Measurements from ENCODE around the gene PPP4R1. TPM values are rescaled to one million over a fixed set of nuclear protein-coding genes. Genes with fewer than 3 reads are reported as not detected.
A peak's percentile ranks its signal among the peaks of the same experiment; 100 is the strongest.

Gene PPP4R1
- total RNA-seq, 6 experiments from 2014 or later: 15.0 to 36.5 (median 30.1) TPM

DNA sequence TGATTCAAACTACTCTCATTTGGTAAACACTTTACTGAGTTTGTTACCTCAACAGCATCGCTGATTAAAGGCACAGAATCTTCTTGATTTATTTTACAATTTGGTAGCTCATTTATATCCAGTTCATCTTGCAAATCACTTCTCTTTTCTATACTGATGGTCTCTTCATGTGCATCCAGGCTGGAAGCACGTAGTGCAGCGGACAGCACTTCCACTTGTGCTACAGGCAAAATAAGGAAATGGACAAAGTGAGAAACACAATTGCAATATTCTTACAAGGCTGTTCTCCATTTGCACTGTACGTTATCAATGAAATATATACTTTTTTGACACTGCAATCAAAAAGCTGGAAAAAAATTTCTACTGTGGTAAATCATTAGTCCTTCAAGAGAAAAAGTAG is 51.0 kb downstream of the PPP4R1 start:
- Histone ChIP-seq H3K4me3 (no peak overlapping the region), H3K27ac (no peak overlapping the region), H3K36me3 (peaks cover 0 to 20% (median 0%) of the 10 kb centered on the region in 4 donors), H3K27me3 (no peaks in the 10 kb centered on the region), H3K4me1 (peaks cover 0 to 13% (median 4%) of the 10 kb centered on the region in 4 donors), H3K9me3 (no peaks in the 10 kb centered on the region)
- ATAC-seq (peak in 2 of 4 donors; percentile 9 to 28), DNase-seq (no peak)
- TF ChIP-seq, protein P1, sequence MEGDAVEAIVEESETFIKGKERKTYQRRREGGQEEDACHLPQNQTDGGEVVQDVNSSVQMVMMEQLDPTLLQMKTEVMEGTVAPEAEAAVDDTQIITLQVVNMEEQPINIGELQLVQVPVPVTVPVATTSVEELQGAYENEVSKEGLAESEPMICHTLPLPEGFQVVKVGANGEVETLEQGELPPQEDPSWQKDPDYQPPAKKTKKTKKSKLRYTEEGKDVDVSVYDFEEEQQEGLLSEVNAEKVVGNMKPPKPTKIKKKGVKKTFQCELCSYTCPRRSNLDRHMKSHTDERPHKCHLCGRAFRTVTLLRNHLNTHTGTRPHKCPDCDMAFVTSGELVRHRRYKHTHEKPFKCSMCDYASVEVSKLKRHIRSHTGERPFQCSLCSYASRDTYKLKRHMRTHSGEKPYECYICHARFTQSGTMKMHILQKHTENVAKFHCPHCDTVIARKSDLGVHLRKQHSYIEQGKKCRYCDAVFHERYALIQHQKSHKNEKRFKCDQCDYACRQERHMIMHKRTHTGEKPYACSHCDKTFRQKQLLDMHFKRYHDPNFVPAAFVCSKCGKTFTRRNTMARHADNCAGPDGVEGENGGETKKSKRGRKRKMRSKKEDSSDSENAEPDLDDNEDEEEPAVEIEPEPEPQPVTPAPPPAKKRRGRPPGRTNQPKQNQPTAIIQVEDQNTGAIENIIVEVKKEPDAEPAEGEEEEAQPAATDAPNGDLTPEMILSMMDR (IDR thresholded peaks at IDR 0.05): no peak
- no peak for TF ChIP-seq POLR2A (IDR thresholded peaks at IDR 0.05)
- WGBS (ENCODE audit: insufficient coverage, low coverage, low lambda C conversion rate, missing lambda C conversion rate): 88% methylated on average over 4 of the region's 4 CpGs
- intact Hi-C loops (cut with DNase I): no loop called here

DNA sequence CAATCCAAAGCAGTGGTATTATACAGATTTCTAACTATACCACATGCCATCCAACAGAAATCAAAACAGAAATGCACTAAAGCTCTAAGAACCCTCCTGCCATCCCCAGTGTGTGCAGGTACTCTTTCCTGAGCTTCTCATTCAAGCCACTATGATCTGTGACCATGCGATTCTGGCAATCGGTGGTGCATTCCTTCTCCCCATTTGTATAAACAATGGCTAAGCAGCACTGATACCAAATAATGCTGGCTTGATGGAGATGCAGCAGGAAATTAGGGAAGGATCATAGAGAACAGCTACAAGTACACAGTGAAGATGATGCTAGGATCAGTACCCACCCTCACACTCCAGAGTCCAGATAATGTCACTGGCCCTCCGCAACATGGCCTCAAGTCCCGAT is 51.8 kb downstream of the PPP4R1 start:
- peaks cover 0 to 20% (median 0%) of the 10 kb centered on the region in 4 donors for H3K36me3 ChIP-seq

DNA sequence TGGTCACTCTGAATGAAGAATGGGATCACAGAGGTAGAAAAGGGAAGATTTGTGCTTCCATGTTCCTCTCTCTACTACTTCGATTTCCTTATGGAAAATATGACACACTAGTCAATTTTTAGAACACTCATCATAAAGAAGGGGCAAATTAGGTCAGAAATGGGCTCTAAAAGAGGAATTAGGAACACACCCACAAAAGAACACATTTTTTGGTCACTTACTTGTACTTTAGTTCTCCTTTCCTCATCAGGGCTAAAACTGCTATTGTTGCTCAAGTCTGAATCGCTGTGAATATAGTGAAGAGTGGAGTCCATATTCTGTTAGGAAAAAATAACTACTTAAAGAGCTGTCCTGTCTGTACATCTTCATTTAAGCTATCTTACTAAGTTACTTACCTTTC is 52.6 kb downstream of the PPP4R1 start:
- peak in 2 of 4 donors; percentile 4 to 10 for ATAC-seq
- no peaks in the 10 kb centered on the region for H3K9me3 ChIP-seq
- H3K4me1 ChIP-seq: peaks cover 0 to 27% (median 6%) of the 10 kb centered on the region in 4 donors
- no peaks in the 10 kb centered on the region for H3K27me3 ChIP-seq
- no peak overlapping the region for H3K27ac ChIP-seq
- H3K4me3 ChIP-seq: no peak overlapping the region
- TF ChIP-seq, protein P1 (IDR thresholded peaks at IDR 0.05): no peak
- no peak for TF ChIP-seq POLR2A (IDR thresholded peaks at IDR 0.05)
- intact Hi-C loops (cut with DNase I): no loop called here
- WGBS (ENCODE audit: insufficient coverage, low coverage, low lambda C conversion rate, missing lambda C conversion rate): 75% methylated on average over 2 of the region's 2 CpGs
- H3K36me3 ChIP-seq: peaks cover 0 to 20% (median under 1%) of the 10 kb centered on the region in 4 donors
- DNase-seq: no peak

More for the DNA sequence above, 51.8 kb downstream of the PPP4R1 start:
- no peak overlapping the region for H3K4me3 ChIP-seq
- no peak for DNase-seq
- intact Hi-C loops (cut with DNase I): no loop called here
- no peaks in the 10 kb centered on the region for H3K9me3 ChIP-seq
- 92% methylated on average over 4 of the region's 4 CpGs for WGBS (ENCODE audit: insufficient coverage, low coverage, low lambda C conversion rate, missing lambda C conversion rate)
- no peak for ATAC-seq
- H3K27me3 ChIP-seq: no peaks in the 10 kb centered on the region
- TF ChIP-seq POLR2A (IDR thresholded peaks at IDR 0.05): no peak
- TF ChIP-seq, protein P1 (IDR thresholded peaks at IDR 0.05): no peak
- H3K4me1 ChIP-seq: peaks cover 0 to 20% (median 6%) of the 10 kb centered on the region in 4 donors
- H3K27ac ChIP-seq: no peak overlapping the region

DNA sequence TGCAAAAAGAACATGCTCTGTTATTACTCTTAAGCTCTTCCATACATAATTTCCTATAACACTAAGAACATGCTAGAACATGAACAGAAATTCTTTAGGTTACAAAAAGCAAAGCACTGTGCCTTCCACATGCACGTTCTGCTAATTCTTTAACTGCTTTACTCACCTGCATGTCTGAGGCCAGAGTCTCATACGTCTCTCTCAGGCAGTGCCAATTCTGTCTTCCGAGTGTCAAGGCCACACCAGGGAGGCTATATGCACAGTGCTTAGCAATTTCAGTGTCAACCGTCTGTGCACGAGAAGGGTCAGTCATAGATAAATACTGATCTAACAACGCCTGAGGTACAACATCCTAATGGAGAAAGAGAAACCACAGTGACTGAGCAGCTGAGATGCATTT is 55.1 kb downstream of the PPP4R1 start:
- Histone ChIP-seq H3K27me3 (no peaks in the 10 kb centered on the region), H3K4me3 (no peak overlapping the region), H3K27ac (no peak overlapping the region), H3K4me1 (peaks cover 0 to 27% (median 6%) of the 10 kb centered on the region in 4 donors), H3K36me3 (peaks cover 0 to 34% (median 2%) of the 10 kb centered on the region in 4 donors), H3K9me3 (no peaks in the 10 kb centered on the region)
- peak; percentile 20 to 56 (median 41) for ATAC-seq
- TF ChIP-seq, protein P1 (IDR thresholded peaks at IDR 0.05): no peak
- TF ChIP-seq POLR2A (IDR thresholded peaks at IDR 0.05): no peak
- DNase-seq: no peak
- 30% methylated on average over 6 of the region's 6 CpGs for WGBS (ENCODE audit: insufficient coverage, low coverage, low lambda C conversion rate, missing lambda C conversion rate)
- intact Hi-C loops (cut with DNase I): no loop called here
